Memory B cell (primary cell): ENCODE measurements around the gene MAP7D1.

Experiments
- ATAC-seq: fragments of 150-1000 bp; cut with Tn5 transposase; 2 replicates; pipeline ENCODE4 v1.10.0; 2021; ENCODE audit warnings: low read depth, mild to moderate bottlenecking, moderate library complexity
- DNase-seq, 2 donors: peaks; one replicate each; pipeline ENCODE4 v3.0.0; 2022; ENCODE audit warnings: low spot score in 2 of 2
- H3K27ac Mint-ChIP-seq: one replicate; pipeline ENCODE4 v1.8.0; 2022; ENCODE audit warnings: mild to moderate bottlenecking, moderate library complexity, mixed read lengths
- H3K27me3 Mint-ChIP-seq: one replicate; pipeline ENCODE4 v1.8.0; 2022; ENCODE audit warnings: mixed read lengths
- H3K36me3 Mint-ChIP-seq: one replicate; pipeline ENCODE4 v1.8.0; 2022; ENCODE audit warnings: mild to moderate bottlenecking, mixed read lengths
- H3K4me1 Mint-ChIP-seq: one replicate; pipeline ENCODE4 v1.8.0; 2022; ENCODE audit warnings: mixed read lengths
- H3K4me3 Mint-ChIP-seq: one replicate; pipeline ENCODE4 v1.8.0; 2022; ENCODE audit warnings: mild to moderate bottlenecking, moderate library complexity, mixed read lengths
- H3K9me3 Mint-ChIP-seq: one replicate; pipeline ENCODE4 v1.8.0; 2022; ENCODE audit warnings: mixed read lengths

Gene MAP7D1

DNA sequence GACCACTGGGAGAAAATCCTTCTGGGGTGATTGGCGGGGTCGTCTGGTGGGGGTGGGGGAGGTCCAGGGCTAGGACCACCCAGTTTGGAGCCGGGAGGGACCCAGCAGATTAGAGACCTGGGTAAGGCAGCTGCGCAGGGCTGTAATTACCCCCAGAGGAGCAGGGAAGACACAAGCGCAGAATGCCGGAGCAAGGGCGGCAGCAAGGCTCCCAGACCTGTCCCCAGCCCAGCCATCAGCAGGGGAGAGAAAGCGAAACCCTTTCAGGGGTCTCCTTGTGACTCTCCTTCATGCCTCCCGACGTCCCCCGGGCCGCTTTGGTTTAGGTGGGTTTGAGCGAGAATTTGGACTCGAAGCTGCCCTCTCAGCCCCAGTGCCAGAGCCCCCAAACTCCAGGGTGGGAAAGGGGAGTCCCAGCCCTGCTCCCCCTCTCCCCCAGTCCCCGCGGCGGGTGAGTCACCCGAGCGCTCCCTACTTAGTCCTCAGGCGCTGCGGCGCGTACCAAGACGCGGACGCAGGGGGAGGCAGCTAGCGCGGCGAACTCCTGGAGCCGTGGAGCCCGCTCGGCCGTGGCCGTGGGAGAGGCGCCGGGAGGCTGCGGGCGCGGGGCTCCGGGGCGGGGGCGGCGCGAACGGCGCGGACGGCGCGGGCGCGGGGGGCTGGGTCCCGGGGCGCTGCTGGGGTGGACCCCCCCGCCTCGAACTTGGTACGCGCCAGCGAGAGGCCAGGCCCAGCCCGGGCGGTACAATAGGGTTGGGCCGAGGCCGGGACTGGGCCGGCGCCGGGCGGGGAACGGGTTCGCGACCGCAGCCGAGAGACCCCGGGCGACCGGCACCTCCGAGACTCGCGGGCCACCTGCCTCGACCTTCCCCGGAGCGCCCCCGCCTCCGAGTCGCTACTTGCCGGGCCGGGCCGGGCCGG, at the start of gene MAP7D1:
Gene MAP7D1 (plus strand): TSS at position 753 of the 921 bp plus-strand sequence. CDS start 258 bp downstream, outside the sequence.
- Mint-ChIP-seq H3K27ac (peak within 1 kb of the TSS; percentile 97), H3K27me3 (no peaks in the 10 kb centered on the region), H3K36me3 (no peaks in the 10 kb centered on the region), H3K9me3 (no peaks in the 10 kb centered on the region), H3K4me1 (peaks cover 44% of the 10 kb centered on the region), H3K4me3 (peak within 1 kb of the TSS; percentile 90)
- ATAC-seq, result peak; percentile 83
- peak; percentile 80 to 89 for DNase-seq

DNA sequence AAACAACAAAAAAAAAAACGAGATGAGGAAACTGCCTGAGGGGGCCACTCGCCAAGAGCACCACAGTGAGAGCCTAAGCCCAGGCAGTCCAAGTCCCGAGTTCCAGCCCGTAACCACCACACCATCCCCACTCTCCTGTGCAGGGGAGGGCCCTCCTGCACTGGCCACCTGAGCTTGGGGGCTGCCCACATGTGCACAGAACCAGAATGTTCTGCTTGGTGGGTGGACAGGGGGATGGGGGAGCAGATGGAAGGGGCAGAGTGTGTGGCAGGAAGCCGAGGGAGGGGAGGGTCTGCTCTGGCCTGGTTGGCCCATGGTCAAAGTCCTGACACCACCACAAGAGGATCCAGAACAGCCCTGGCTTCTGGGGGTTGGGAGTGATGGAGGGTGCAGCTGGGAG, 49.7 kb upstream of the MAP7D1 start:
- ATAC-seq, result no peak
- Mint-ChIP-seq H3K4me3 (no peak overlapping the region), H3K27me3 (peaks cover 1% of the 10 kb centered on the region), H3K4me1 (peaks cover 2% of the 10 kb centered on the region), H3K36me3 (no peaks in the 10 kb centered on the region), H3K27ac (no peak overlapping the region), H3K9me3 (no peaks in the 10 kb centered on the region)
- no peak for DNase-seq

DNA sequence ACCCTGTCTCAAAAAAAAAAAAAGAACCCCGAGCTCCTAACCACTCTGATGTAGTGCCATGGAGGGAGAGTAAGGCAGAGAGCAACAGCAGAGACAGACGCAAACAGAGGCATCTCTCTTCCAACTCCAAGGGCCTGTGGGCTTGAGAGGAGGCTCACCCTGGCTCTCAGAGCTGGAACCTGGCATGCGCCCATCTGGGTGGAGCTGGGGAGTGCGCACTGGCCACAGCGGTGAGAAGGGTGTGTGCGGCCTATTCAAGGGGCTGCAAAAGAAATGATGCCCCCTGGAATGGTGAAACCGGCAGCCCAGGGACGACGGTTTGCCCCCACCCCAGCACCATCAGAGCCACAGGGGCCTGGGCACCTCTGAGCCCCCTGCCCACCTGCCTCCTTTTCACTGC, 48.6 kb upstream of the MAP7D1 start:
- DNase-seq (no peak), ATAC-seq (no peak)
- Mint-ChIP-seq H3K4me1 (peaks cover 2% of the 10 kb centered on the region), H3K4me3 (no peak overlapping the region), H3K36me3 (no peaks in the 10 kb centered on the region), H3K9me3 (no peaks in the 10 kb centered on the region), H3K27me3 (peaks cover 1% of the 10 kb centered on the region), H3K27ac (no peak overlapping the region)

DNA sequence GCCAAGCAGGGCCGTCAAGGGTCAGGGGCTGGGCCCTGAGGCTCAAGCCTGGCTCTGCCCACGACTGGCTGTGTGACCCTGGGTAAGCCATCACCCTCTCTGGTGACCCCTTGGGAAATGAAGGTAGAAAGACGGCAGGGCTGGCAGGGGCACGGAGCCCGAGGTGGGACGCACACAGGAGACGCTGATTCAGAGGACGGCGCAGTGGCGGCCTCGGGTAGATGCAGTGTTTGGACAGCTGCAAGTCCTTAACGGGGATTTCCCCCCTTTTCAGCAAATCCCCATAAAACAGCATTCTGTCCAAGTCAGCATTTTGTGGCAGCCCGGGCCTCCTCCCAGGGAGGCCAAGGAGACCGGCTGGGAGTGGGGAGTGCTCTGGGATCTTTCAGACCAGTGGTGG, 47.6 kb upstream of the MAP7D1 start:
- no peaks in the 10 kb centered on the region for H3K36me3 Mint-ChIP-seq
- H3K27ac Mint-ChIP-seq, result no peak overlapping the region
- DNase-seq, result no peak
- no peaks in the 10 kb centered on the region for H3K9me3 Mint-ChIP-seq
- no peak overlapping the region for H3K4me3 Mint-ChIP-seq
- no peak for ATAC-seq
- peaks cover 4% of the 10 kb centered on the region for H3K4me1 Mint-ChIP-seq
- H3K27me3 Mint-ChIP-seq, result peaks cover 3% of the 10 kb centered on the region

DNA sequence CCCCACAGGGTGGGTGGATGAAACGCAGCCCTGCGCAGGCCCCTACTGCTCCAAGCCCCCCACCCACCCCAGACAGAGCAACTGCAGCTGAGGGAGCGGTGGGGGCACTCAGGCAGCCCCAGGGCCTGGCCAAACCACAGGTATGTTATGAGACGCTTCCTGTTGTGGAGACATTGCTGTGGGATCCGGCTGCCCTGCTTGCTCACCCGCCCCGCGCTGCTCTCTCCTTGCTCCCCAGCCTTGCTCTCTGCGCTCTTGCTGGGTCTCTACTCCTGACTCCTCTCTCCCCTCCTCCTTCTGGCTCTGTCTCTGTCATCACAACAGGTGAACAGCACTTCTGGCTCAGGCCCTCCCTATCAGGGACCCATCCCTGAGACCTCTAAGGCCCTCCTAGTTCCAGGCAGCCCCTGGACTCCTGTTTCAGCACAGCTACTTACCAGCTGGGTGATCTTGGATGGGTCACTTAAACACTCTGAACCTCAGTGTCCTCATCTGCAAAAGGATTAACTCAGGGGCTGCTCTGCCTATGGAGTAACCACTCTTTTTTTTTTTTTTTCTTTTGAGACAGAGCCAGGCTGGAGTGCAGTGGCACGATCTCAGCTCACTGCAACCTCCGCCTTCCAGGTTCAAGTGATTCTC, 46.8 kb upstream of the MAP7D1 start:
- peaks cover 5% of the 10 kb centered on the region for H3K27me3 Mint-ChIP-seq
- H3K9me3 Mint-ChIP-seq, result no peaks in the 10 kb centered on the region
- no peaks in the 10 kb centered on the region for H3K36me3 Mint-ChIP-seq
- ATAC-seq (no peak), DNase-seq (no peak)
- H3K4me3 Mint-ChIP-seq, result no peak overlapping the region
- peaks cover 4% of the 10 kb centered on the region for H3K4me1 Mint-ChIP-seq
- no peak overlapping the region for H3K27ac Mint-ChIP-seq

DNA sequence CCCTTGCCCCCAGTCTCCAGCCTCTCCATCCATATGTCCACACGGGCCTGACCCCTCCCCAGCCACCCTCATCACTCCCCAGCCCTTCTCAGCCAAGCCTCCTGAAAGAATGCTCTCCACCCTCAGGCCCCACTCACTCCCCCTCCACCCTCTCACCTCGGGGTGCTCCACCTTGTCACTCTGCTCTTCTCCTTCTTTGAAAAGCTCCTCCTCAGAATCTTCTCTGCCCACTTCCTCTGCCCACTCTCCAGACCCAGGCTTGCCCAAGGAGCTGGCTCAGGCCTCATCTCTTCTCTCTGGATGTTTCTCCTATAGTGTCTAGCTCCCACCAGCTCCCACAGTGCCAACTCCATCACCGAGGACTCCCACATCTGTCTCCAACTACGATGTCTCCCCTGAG, 44.8 kb upstream of the MAP7D1 start:
- no peak for ATAC-seq
- Mint-ChIP-seq H3K9me3 (no peaks in the 10 kb centered on the region), H3K4me3 (no peak overlapping the region), H3K27me3 (peaks cover 7% of the 10 kb centered on the region), H3K27ac (peak overlapping the region; percentile 1), H3K4me1 (peaks cover 4% of the 10 kb centered on the region), H3K36me3 (no peaks in the 10 kb centered on the region)
- DNase-seq, result no peak

DNA sequence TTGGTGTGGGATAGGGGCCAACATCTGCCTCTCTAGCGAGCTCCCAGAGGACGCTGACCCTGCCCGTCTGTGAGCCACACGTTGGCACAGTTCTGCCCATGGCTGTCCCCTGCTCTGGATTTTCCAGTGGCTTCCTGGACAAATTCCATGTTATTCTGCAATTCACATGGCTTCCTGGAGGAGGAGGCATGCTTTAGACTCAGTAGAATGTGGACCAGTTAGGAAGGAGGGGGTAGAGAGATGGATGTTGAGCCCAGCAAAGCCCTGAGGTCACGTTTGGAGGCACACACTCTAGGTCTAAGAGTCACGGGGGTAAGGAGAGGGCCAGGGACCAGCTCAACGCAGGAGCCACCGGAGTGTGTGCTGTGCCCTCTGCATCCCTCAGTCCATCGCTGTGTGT, 43.1 kb upstream of the MAP7D1 start:
- no peak for DNase-seq
- no peak overlapping the region for H3K27ac Mint-ChIP-seq
- H3K36me3 Mint-ChIP-seq, result no peaks in the 10 kb centered on the region
- peaks cover 4% of the 10 kb centered on the region for H3K4me1 Mint-ChIP-seq
- H3K4me3 Mint-ChIP-seq, result no peak overlapping the region
- H3K27me3 Mint-ChIP-seq, result peaks cover 7% of the 10 kb centered on the region
- no peak for ATAC-seq
- H3K9me3 Mint-ChIP-seq, result no peaks in the 10 kb centered on the region

DNA sequence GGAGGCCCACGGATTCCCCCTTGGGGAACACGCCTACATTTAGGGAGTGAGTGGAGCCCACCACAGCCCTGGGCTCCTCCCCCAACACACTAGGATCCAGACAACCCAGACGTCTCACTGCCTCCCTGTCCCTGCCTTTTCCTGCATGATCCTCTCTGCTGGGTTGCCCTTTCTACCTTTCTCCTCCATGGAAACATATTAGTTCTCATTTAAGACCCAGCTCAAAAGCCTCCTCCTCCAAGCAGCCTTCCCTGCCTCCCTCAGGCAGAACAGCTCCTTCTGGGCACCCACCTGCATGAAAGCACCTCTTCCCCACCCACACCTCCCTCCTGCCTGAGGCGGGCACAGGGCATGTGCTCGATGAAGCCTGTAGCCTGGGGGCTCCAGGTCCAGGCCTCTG, 41.6 kb upstream of the MAP7D1 start:
- Mint-ChIP-seq H3K4me1 (peaks cover 2% of the 10 kb centered on the region), H3K27me3 (peaks cover 7% of the 10 kb centered on the region), H3K4me3 (no peak overlapping the region), H3K9me3 (no peaks in the 10 kb centered on the region), H3K27ac (no peak overlapping the region), H3K36me3 (no peaks in the 10 kb centered on the region)
- ATAC-seq, result no peak
- DNase-seq, result no peak

DNA sequence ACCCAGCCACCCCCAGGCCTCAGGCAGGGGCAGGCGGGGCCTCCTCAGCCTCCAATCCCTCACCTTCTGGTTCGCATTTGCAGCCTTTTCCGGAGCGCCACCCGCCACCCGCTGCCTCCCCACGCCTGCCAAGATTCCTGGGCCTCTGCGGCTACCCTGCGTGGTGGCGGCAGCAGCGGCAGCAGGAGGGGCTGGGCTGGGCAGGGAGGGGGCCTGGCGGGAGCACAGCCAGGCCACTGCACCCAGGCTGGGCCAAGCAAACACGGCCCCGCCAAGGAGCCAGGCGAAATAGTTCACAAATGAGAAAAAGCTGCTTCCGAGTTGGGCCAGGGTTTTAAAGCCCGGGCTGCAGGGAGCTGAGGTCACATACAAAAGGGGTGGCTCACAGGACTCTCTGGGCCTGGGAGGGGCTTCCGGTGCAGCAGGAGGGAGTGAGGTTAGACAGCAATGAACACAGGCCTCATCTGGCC, 40.7 kb upstream of the MAP7D1 start:
- DNase-seq (no peak), ATAC-seq (no peak)
- Mint-ChIP-seq H3K27ac (no peak overlapping the region), H3K4me3 (no peak overlapping the region), H3K9me3 (no peaks in the 10 kb centered on the region), H3K36me3 (no peaks in the 10 kb centered on the region), H3K4me1 (peaks cover 2% of the 10 kb centered on the region), H3K27me3 (peaks cover 7% of the 10 kb centered on the region)

DNA sequence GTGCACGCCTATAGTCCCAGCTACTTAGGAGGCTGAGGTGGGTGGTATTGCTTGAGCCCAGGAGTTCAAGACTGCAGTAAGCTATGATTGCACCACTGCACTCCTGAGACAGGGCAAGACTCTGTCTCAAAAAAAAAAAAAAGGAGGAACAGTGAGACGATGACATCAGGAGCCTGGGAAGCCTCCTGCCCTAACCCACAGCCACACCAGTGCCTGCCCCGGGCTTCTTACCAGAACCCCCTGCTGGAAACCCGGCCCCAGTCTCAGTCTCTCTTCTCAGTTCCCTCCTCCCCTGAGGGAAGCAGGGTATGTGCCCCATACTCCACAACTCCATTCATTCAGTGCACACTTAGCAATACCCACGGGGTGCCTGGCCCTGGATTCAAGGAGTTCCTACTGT, 40.0 kb upstream of the MAP7D1 start:
- DNase-seq, result no peak
- H3K4me3 Mint-ChIP-seq, result no peak overlapping the region
- H3K27ac Mint-ChIP-seq, result no peak overlapping the region

DNA sequence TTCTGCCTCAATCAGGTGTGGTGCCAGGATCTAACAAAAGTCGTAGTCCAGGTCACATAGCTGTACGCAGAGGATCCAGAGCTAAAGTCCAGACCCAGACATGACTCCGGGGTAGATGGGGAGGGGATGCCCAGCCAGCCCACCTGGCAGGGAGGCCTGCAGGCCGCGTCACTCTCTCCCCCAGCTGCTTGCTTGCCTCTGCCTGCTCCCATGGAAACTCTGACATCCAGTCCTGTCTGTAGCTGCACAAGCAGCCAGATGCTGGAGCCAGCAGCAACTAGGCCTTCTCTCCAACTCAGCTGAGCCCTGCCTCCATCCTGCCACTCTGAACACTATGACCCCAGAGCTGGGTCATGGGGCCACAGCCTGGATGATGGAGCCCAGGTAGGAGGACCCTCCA, 39.1 kb upstream of the MAP7D1 start:
- DNase-seq (no peak), ATAC-seq (no peak)

More for the DNA sequence above, 40.0 kb upstream of the MAP7D1 start:
- peaks cover 2% of the 10 kb centered on the region for H3K4me1 Mint-ChIP-seq
- no peak for ATAC-seq
- no peaks in the 10 kb centered on the region for H3K36me3 Mint-ChIP-seq
- H3K9me3 Mint-ChIP-seq, result no peaks in the 10 kb centered on the region
- H3K27me3 Mint-ChIP-seq, result peaks cover 7% of the 10 kb centered on the region

DNA sequence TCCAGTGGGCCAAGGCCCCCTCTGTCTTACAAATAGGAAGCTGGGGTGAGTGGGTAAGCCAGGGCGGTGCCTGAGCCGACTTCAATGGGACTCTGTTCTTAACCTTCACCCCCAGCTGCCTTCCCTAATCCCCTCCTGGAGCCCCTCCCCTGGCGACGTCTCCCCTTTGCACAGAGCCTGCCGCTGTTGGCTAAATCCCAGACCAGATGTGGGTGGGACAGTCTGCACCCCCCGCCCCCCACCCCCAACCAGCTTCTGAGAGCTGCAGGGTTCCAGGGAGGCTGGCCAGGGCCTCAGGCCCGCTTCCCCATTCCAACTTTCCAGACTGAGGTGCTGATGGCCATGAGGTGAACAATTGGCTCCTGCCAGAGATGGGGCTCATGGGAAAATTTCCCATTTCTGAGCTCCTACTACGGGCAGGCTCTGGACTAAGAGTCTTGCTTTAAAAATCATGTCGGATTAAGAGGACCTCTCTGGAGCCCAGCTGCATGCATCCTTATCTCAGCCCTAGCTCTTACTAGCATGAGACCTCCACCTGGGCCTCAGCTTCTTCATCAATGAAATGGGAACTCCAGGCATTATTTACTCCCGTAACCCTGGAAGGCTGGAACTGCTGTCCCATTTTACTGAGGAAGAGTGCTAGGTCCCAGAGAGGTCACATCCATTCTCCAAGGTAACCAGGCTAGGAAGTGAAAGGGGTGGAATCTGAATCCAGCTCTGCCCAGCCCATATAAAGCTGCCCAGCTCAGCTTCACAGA, 37.3 kb upstream of the MAP7D1 start:
- ATAC-seq (no peak), DNase-seq (no peak)
- peaks cover 13% of the 10 kb centered on the region for H3K4me1 Mint-ChIP-seq

More for the DNA sequence above, 39.1 kb upstream of the MAP7D1 start:
- Mint-ChIP-seq H3K27ac (no peak overlapping the region), H3K27me3 (peaks cover 5% of the 10 kb centered on the region), H3K9me3 (no peaks in the 10 kb centered on the region), H3K4me3 (no peak overlapping the region), H3K4me1 (peaks cover 2% of the 10 kb centered on the region), H3K36me3 (no peaks in the 10 kb centered on the region)

DNA sequence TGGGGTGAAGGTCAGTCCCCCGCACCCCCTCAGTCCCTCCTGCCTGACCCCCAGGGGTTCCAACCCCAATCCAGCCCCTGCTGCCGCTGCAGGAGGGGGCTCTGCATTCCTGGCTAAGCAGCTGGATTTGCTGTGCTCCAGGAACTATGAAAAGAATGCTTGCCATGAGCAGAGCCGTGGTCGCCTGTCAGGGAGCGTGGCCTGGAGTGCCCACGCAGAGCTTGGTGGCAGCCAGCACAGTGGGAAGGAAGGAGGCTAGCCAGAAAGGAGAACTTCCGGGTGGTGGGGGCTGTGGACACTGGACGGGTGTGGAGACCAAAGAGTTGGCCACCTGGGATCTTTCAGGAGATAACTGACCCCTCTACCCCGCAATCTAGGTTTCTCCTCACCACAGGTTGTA, 36.5 kb upstream of the MAP7D1 start:
- Mint-ChIP-seq H3K27me3 (peaks cover 10% of the 10 kb centered on the region), H3K4me3 (no peak overlapping the region), H3K36me3 (no peaks in the 10 kb centered on the region), H3K27ac (no peak overlapping the region), H3K4me1 (peaks cover 17% of the 10 kb centered on the region), H3K9me3 (no peaks in the 10 kb centered on the region)
- no peak for DNase-seq
- no peak for ATAC-seq

More for the DNA sequence above, 37.3 kb upstream of the MAP7D1 start:
- H3K27me3 Mint-ChIP-seq, result peaks cover 9% of the 10 kb centered on the region
- no peaks in the 10 kb centered on the region for H3K36me3 Mint-ChIP-seq
- H3K27ac Mint-ChIP-seq, result no peak overlapping the region
- no peak overlapping the region for H3K4me3 Mint-ChIP-seq
- H3K9me3 Mint-ChIP-seq, result no peaks in the 10 kb centered on the region
